Tibial artery (tissue), 4 donors: ENCODE results near the gene DHX30.
A peak's percentile ranks its signal among the peaks of the same experiment; 100 is the strongest.
"Not testable (repeated sequence)": the region's sequence is repeated elsewhere in the genome, so short reads cannot be mapped to it uniquely, and the experiment has no call there.

Experiments
- DNase-seq, 2 donors: peaks; one replicate each; pipeline ENCODE4 v3.0.0-alpha.2; 2019
- H3K27ac ChIP-seq, 2 donors: fragments of 200-600 bp; sonication (generic) in 1 of 2; 1 replicate in 1 of 2; 2 replicates in 1 of 2; pipeline ENCODE4 v1.5.1; 2018 to 2019; ENCODE audit warnings: mild to moderate bottlenecking in 1 of 2
- H3K27me3 ChIP-seq, 2 donors: fragments of 200-600 bp; sonication (generic) in 1 of 2; one replicate each; pipeline versions ENCODE4 v1.5.1 to v1.6.0; 2016 to 2019
- H3K36me3 ChIP-seq, 3 donors: fragments of 200-600 bp; sonication (generic) in 2 of 3; one replicate each; pipeline ENCODE4 v1.5.1; 2016 to 2019; ENCODE audit warnings: mild to moderate bottlenecking in 2 of 3
- H3K4me1 ChIP-seq, 4 donors: fragments of 200-600 bp; sonication (generic) in 2 of 4; 1 replicate in 3 of 4; 2 replicates in 1 of 4; pipeline ENCODE4 v1.5.1; 2016 to 2019
- H3K4me3 ChIP-seq, 2 donors: fragments of 200-600 bp; sonication (generic) in 1 of 2; 1 replicate in 1 of 2; 2 replicates in 1 of 2; pipeline ENCODE4 v1.5.1; 2018 to 2019; ENCODE audit warnings: mild to moderate bottlenecking in 2 of 2
- H3K9me3 ChIP-seq, 3 donors: fragments of 200-600 bp; sonication (generic) in 1 of 3; one replicate each; pipeline ENCODE4 v1.5.1; 2016 to 2019
- CTCF ChIP-seq, 2 experiments: fragments of 200-600 bp in 1 of 2; fragments of 450-650 bp in 1 of 2; IDR thresholded peaks; one replicate each; pipeline ENCODE4 v1.5.1; 2017 to 2019; ENCODE audit warnings: antibody characterized with exemption in 2 of 2, mild to moderate bottlenecking in 1 of 2, moderate library complexity in 1 of 2
- intact Hi-C: fragments of 100-400 bp; cut with DNase I; formaldehyde crosslinking; loops from one replicate; pipeline ENCODE4 v1.15.0; 2023; ENCODE audit warnings: low total_unique reads

DHX30 gene

GRCh38 chr3:47824541-47825473, 21.9 kb downstream of the DHX30 start:
- Histone ChIP-seq H3K27me3 (no peaks in the 10 kb centered on the region), H3K36me3 (peaks cover 25 to 58% (median 44%) of the 10 kb centered on the region in 3 donors), H3K9me3 (no peaks in the 10 kb centered on the region), H3K4me3 (peak overlapping the region; percentile 86), H3K4me1 (peaks cover 0 to 26% (median 18%) of the 10 kb centered on the region in 4 donors), H3K27ac (peak overlapping the region; percentile 78 to 79)
- peak; percentile 65 to 85 for DNase-seq
- intact Hi-C loops: loop anchor here (5.0 kb wide), 1 partner anchor 172 kb away; no protein-coding TSS in a partner anchor
- peak; percentile 88 to 92 for TF ChIP-seq CTCF (IDR thresholded peaks at IDR 0.05)

- H3K4me1 ChIP-seq: peaks cover 0 to 26% (median 18%) of the 10 kb centered on the region in 4 donors
- H3K9me3 ChIP-seq: no peaks in the 10 kb centered on the region
- H3K4me3 ChIP-seq: peak overlapping the region; percentile 86
- H3K27me3 ChIP-seq: no peaks in the 10 kb centered on the region
- no peak for DNase-seq
- TF ChIP-seq CTCF (IDR thresholded peaks at IDR 0.05): no peak
- peak overlapping the region; percentile 78 to 79 for H3K27ac ChIP-seq
- H3K36me3 ChIP-seq: peaks cover 30 to 58% (median 45%) of the 10 kb centered on the region in 3 donors
- intact Hi-C loops: loop anchor here (5.0 kb wide), 1 partner anchor 172 kb away; no protein-coding TSS in a partner anchor
Observed at GRCh38 chr3:47825590-47825989, 22.7 kb downstream of the DHX30 start.

DNA sequence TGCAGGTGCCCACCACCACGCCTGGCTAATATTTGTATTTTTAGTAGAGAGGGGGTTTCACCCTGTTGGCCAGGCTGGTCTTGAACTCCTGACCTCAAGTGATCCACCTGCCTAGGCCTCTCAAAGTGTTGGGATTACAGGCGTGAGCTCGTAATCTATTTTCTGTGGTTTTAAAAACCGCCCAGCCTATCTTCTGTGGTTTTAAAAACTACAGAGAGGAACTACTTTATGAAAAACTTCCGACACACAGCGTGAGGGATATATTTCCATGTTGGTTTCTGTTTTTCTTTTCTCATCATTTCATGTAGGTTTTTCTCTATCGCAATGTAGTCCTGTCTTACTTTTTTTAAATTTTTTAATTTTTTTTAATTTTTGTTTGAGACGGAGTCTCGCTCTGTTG, 26.5 kb downstream of the DHX30 start:
- intact Hi-C loops: loop anchor here (5.0 kb wide), 1 partner anchor 168 kb away; no protein-coding TSS in a partner anchor
- peaks cover 59 to 80% (median 67%) of the 10 kb centered on the region in 3 donors for H3K36me3 ChIP-seq

DNA sequence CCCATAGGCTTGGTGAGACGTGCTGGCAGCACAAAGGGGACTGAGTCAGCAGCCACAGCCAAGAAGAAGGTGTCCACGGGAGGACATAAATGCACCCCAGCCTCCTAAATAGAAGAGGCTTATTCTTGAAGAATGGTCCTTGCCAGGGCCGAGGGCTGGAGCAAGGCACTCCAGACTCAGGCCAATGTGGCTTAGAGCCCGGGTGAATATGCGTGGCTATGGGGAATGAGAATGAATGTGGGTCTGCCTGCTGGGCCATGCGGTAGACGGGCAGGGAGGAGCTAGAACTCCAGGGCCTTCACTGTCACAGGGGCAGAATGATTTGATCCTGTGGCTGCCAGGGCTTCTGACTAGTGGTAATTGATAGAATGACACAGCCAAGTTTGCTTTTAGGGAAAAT, 34.0 kb downstream of the DHX30 start:
- Histone ChIP-seq H3K9me3 (no peaks in the 10 kb centered on the region), H3K4me1 (no peaks in the 10 kb centered on the region), H3K36me3 (peaks cover 51 to 99% (median 83%) of the 10 kb centered on the region in 3 donors), H3K27me3 (no peaks in the 10 kb centered on the region), H3K27ac (no peak overlapping the region), H3K4me3 (no peak overlapping the region)
- TF ChIP-seq CTCF (IDR thresholded peaks at IDR 0.05): no peak
- intact Hi-C loops: no loop called here
- DNase-seq: no peak

More for the DNA sequence above, 26.5 kb downstream of the DHX30 start:
- DNase-seq, H3K9me3 ChIP-seq, H3K27me3 ChIP-seq, H3K4me3 ChIP-seq, H3K27ac ChIP-seq: not testable (repeated sequence)
- H3K4me1 ChIP-seq: peaks cover 0 to 22% (median 15%) of the 10 kb centered on the region in 4 donors

GRCh38 chr3:47838503-47838902, 35.6 kb downstream of the DHX30 start:
- DNase-seq: no peak
- Histone ChIP-seq H3K36me3 (peaks cover 56 to 99% (median 84%) of the 10 kb centered on the region in 3 donors), H3K4me1 (no peaks in the 10 kb centered on the region), H3K27me3 (no peaks in the 10 kb centered on the region), H3K4me3 (no peak overlapping the region), H3K9me3 (no peaks in the 10 kb centered on the region), H3K27ac (no peak overlapping the region)
- intact Hi-C loops: no loop called here
- TF ChIP-seq CTCF (IDR thresholded peaks at IDR 0.05): no peak

GRCh38 chr3:47841786-47842349, 38.9 kb downstream of the DHX30 start:
- no peaks in the 10 kb centered on the region for H3K9me3 ChIP-seq
- intact Hi-C loops: loop anchor here (5.0 kb wide), 1 partner anchor 310 kb away; no protein-coding TSS in a partner anchor
- H3K36me3 ChIP-seq: peaks cover 73 to 100% (median 91%) of the 10 kb centered on the region in 3 donors
- H3K4me1 ChIP-seq: no peaks in the 10 kb centered on the region
- no peak overlapping the region for H3K4me3 ChIP-seq
- no peaks in the 10 kb centered on the region for H3K27me3 ChIP-seq
- no peak for DNase-seq
- no peak overlapping the region for H3K27ac ChIP-seq
- TF ChIP-seq CTCF (IDR thresholded peaks at IDR 0.05): no peak
